Muscle layer of duodenum (tissue), 2 donors: ENCODE data around the gene FHAD1.

Experiments used
- H3K27ac ChIP-seq: one replicate; pipeline ENCODE4 v1.7.0; 2013; ENCODE audit warnings: mild to moderate bottlenecking, low read length
- H3K27me3 ChIP-seq: one replicate; pipeline ENCODE4 v1.7.0; 2013; ENCODE audit warnings: low read depth, mild to moderate bottlenecking, control low read depth, low read length
- H3K36me3 ChIP-seq, 2 donors: one replicate each; pipeline ENCODE4 v1.7.0; 2013; ENCODE audit warnings: low read length in 2 of 2, control low read depth in 1 of 2, mild to moderate bottlenecking in 1 of 2; ENCODE audit not compliant: insufficient read depth in 2 of 2, control insufficient read depth in 1 of 2
- H3K4me1 ChIP-seq, 2 donors: one replicate each; pipeline ENCODE4 v1.7.0; 2013; ENCODE audit warnings: low read length in 2 of 2, mild to moderate bottlenecking in 2 of 2, control low read depth in 1 of 2, moderate library complexity in 1 of 2; ENCODE audit not compliant: insufficient read depth in 2 of 2, control insufficient read depth in 1 of 2
- H3K4me3 ChIP-seq, 2 donors: one replicate each; pipeline ENCODE4 v1.7.0; 2013; ENCODE audit warnings: low read length in 2 of 2, low read depth in 1 of 2, mild to moderate bottlenecking in 1 of 2
- H3K9me3 ChIP-seq, 2 donors: one replicate each; pipeline ENCODE4 v1.7.0; 2013; ENCODE audit warnings: low read length in 2 of 2, control low read depth in 1 of 2, mild to moderate bottlenecking in 1 of 2; ENCODE audit not compliant: control insufficient read depth in 1 of 2
- donor health status: healthy.

The FHAD1 gene

GRCh38 chr1:15272009-15272781 lies 25.2 kb downstream of the FHAD1 start:
- no peak overlapping the region for H3K27ac ChIP-seq
- no peaks in the 10 kb centered on the region for H3K27me3 ChIP-seq
- H3K9me3 ChIP-seq = no peaks in the 10 kb centered on the region
- no peak overlapping the region for H3K4me3 ChIP-seq
- H3K4me1 ChIP-seq = peaks cover 0 to 6% of the 10 kb centered on the region in 2 donors
- H3K36me3 ChIP-seq = no peaks in the 10 kb centered on the region

DNA sequence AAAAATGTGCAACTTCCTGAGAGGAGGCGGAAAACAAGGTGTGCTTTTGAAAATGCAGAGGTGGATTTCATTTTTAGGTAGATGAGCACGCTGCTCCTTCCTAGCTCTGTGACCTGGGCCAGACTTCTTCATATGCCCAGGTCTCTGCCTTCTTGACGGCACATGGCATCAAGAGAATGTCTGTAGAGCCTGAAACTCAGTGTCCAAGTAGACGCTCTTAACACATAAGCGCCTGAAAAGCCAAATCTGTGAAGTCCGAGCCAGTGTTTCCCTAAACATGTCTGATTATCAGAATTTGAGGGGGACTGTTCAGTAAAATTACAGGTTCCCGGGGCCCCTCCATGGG lies 25.7 kb downstream of the FHAD1 start:
- no peaks in the 10 kb centered on the region for H3K27me3 ChIP-seq
- peaks cover 0 to 6% of the 10 kb centered on the region in 2 donors for H3K4me1 ChIP-seq
- H3K4me3 ChIP-seq = no peak overlapping the region
- H3K9me3 ChIP-seq = no peaks in the 10 kb centered on the region
- no peaks in the 10 kb centered on the region for H3K36me3 ChIP-seq
- H3K27ac ChIP-seq = no peak overlapping the region

DNA sequence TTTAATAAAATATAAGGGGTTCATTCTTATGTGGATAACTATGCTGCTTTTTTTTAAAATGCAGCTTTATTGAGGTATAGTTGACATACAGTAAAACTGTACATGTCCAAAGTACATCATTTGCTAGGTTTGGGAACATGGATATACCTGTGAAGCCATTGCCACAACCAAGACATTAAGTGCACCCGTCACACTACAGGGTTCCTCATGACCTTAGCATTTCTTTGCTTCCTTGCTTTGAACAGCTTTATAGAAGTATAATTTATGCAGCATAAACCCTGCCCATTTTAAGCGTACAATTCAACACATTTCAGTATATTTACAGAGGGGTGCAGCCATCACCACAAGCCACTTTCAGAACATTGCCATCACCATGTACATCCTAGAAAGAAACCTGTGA lies 26.3 kb downstream of the FHAD1 start:
- H3K27ac ChIP-seq = no peak overlapping the region
- H3K4me1 ChIP-seq = peaks cover 0 to 6% of the 10 kb centered on the region in 2 donors
- H3K27me3 ChIP-seq = no peaks in the 10 kb centered on the region
- H3K4me3 ChIP-seq = no peak overlapping the region
- H3K9me3 ChIP-seq = no peaks in the 10 kb centered on the region
- H3K36me3 ChIP-seq = no peaks in the 10 kb centered on the region

DNA sequence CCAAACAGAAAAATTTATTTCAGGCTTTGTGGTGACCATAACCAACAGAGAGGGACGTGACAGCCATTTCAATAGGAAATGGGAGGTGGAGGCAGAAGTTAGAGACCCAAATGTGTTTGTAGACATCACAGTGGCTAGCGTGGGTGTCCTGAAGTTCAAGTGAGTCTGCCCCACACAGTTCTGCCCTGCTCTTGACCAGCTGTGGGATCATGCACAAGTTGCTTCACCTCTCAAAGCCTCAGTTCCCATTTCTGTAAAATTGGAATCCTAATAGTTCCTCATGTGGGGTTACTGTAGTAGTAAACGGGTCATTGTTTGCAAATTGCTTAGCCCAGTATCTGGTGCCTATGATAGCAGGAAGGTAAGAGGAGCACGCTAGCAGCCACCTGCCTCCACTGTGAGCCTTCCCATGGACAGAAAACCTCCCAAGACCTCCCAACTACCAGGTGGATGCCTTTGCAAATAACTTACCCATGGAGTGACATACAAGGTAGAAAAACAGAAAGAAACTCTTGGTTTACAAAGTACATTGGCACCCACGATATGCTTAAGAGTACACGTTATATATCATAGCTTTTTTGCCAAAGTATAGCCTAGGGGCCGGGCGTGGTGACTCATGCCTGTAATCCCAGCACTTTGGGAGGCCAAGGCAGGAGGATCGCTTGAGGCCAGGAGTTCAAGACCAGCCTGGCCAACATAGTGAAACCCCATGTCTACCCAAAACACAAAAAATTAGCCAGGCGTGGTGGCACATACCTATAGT lies 29.1 kb downstream of the FHAD1 start:
- peaks cover 0 to 6% of the 10 kb centered on the region in 2 donors for H3K4me1 ChIP-seq
- H3K27me3 ChIP-seq = no peaks in the 10 kb centered on the region
- no peaks in the 10 kb centered on the region for H3K36me3 ChIP-seq
- peak overlapping the region; percentile 23 for H3K27ac ChIP-seq
- no peaks in the 10 kb centered on the region for H3K9me3 ChIP-seq
- H3K4me3 ChIP-seq = no peak overlapping the region

- Histone ChIP-seq H3K27ac (no peak overlapping the region), H3K4me3 (no peak overlapping the region)
Measured at GRCh38 chr1:15276691-15277446, 29.8 kb downstream of the FHAD1 start.

GRCh38 chr1:15277447-15277838 lies 30.4 kb downstream of the FHAD1 start:
- Histone ChIP-seq H3K27me3 (no peaks in the 10 kb centered on the region), H3K36me3 (no peaks in the 10 kb centered on the region), H3K4me3 (no peak overlapping the region), H3K9me3 (no peaks in the 10 kb centered on the region), H3K4me1 (peaks cover under 1 to 3% of the 10 kb centered on the region in 2 donors), H3K27ac (no peak overlapping the region)

More at GRCh38 chr1:15276691-15277446, 29.8 kb downstream of the FHAD1 start:
- Histone ChIP-seq H3K27me3 (no peaks in the 10 kb centered on the region), H3K36me3 (no peaks in the 10 kb centered on the region), H3K4me1 (peaks cover 0 to 6% of the 10 kb centered on the region in 2 donors), H3K9me3 (no peaks in the 10 kb centered on the region)

DNA sequence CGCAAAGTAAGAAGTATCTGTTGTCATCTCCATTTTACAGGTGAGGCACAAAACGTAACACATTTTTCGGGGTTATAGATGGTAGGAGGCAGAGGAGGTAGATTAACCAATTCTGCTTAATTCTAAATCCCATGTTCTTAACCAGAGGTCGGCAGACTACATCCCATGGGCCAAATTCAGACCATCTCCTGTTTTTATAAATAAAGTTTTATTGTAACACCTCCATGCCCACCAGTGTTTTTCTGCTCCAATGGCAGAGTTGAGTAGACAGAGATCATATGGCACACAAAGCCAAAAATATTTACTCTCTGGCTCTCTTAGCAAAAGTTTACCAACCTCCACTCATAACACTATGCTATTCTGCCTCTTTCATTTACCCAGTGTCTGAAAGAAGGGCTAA lies 30.9 kb downstream of the FHAD1 start:
- Histone ChIP-seq H3K27me3 (no peaks in the 10 kb centered on the region), H3K36me3 (no peaks in the 10 kb centered on the region), H3K4me1 (peaks cover 0 to 3% of the 10 kb centered on the region in 2 donors), H3K4me3 (no peak overlapping the region), H3K27ac (no peak overlapping the region), H3K9me3 (no peaks in the 10 kb centered on the region)

DNA sequence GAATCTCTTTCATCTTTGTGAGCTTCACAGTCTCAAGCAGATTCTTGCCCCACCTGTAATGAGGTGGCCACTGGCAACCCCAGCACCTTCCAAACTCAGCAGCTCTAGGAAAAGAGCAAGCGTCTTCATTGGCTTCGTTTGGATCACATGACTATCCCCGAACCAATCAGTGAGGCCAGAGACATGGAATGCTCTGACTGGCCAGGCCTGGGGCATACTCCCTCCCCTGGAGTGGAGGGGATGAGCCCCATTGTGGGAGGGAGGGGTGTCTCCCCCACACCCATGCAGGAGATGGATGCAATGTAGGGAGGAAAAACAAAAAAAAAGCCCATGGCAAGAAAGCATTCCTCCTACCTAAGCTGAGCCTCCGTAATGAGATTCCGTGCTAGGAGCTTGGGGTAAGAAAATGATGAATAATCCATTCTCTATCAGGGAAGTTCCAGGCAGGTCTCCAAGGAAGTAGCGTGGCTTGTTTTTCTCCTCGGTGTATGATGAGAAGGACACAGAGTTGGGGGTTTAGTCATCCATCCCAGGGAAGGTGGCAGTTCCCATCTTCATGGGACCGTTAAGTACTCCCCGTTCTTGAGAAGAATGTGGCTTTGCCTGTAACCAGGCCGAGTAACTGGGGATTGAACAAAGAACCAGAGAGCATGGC lies 32.7 kb downstream of the FHAD1 start:
- no peaks in the 10 kb centered on the region for H3K36me3 ChIP-seq
- peaks cover 0 to 3% of the 10 kb centered on the region in 2 donors for H3K4me1 ChIP-seq
- no peaks in the 10 kb centered on the region for H3K27me3 ChIP-seq
- H3K27ac ChIP-seq = no peak overlapping the region
- no peak overlapping the region for H3K4me3 ChIP-seq
- no peaks in the 10 kb centered on the region for H3K9me3 ChIP-seq

- H3K36me3 ChIP-seq = no peaks in the 10 kb centered on the region
- H3K27me3 ChIP-seq = no peaks in the 10 kb centered on the region
- no peaks in the 10 kb centered on the region for H3K9me3 ChIP-seq
- no peak overlapping the region for H3K4me3 ChIP-seq
- peaks cover 0 to 3% of the 10 kb centered on the region in 2 donors for H3K4me1 ChIP-seq
- no peak overlapping the region for H3K27ac ChIP-seq
Measured at GRCh38 chr1:15280416-15280815, 33.4 kb downstream of the FHAD1 start.

- Histone ChIP-seq H3K36me3 (no peaks in the 10 kb centered on the region), H3K4me3 (no peak overlapping the region), H3K4me1 (peaks cover 0 to 3% of the 10 kb centered on the region in 2 donors), H3K27me3 (no peaks in the 10 kb centered on the region), H3K27ac (no peak overlapping the region), H3K9me3 (no peaks in the 10 kb centered on the region)
Measured at GRCh38 chr1:15282038-15282437, 35.0 kb downstream of the FHAD1 start.
